PC-3 (cell line): ENCODE data around the gene COA1. TPM values are rescaled to one million over a fixed set of nuclear protein-coding genes. Genes with fewer than 3 reads are reported as not detected.

Experiments used
- ATAC-seq: fragments of 200-7000 bp; cut with Tn5 transposase; 2 replicates; pipeline ENCODE4 v1.9.1; 2020; ENCODE audit warnings: mild to moderate bottlenecking, moderate library complexity
- BruUV-seq: library from RNA; stranded (reverse); fragments of 400-500 nt; replicated peaks from 2 replicates; lab custom pipeline; 2021; lab: Mats Ljungman, UMichigan
- CTCF ChIA-PET: fragments of 300-600 bp; sonication (Branson Sonifier 250); formaldehyde crosslinking; loops from one replicate; lab custom pipeline; 2022; ENCODE audit warnings: antibody characterized with exemption; lab: Charles Lee
- POLR2A ChIA-PET: fragments of 300-600 bp; sonication (Branson Sonifier 250); formaldehyde crosslinking; loops from one replicate; lab custom pipeline; 2022; ENCODE audit warnings: antibody characterized with exemption; ENCODE audit not compliant: unreplicated experiment; lab: Charles Lee
- DNase-seq: peaks from one replicate; pipeline ENCODE4 v3.0.0-alpha.2; 2015
- H2AFZ ChIP-seq: fragments of 300-600 bp; sonication (generic); 2 replicates; pipeline ENCODE4 v1.6.0; 2016; ENCODE audit warnings: antibody characterized with exemption, low read length
- H3F3A ChIP-seq: fragments of 300-600 bp; sonication (generic); one replicate; pipeline ENCODE4 v1.6.0; 2017; ENCODE audit warnings: antibody characterized with exemption, low read length, control low read depth, mild to moderate bottlenecking; ENCODE audit not compliant: unreplicated experiment
- H3K27ac ChIP-seq: fragments of 300-600 bp; sonication (generic); 2 replicates; pipeline ENCODE4 v1.5.1; 2016; ENCODE audit warnings: mild to moderate bottlenecking, low read length
- H3K27me3 ChIP-seq: fragments of 300-600 bp; sonication (generic); 2 replicates; pipeline ENCODE4 v1.6.1; 2016; ENCODE audit warnings: low read length, mixed read lengths
- H3K36me3 ChIP-seq: fragments of 300-600 bp; sonication (generic); 2 replicates; pipeline ENCODE4 v1.6.1; 2016; ENCODE audit warnings: low read depth, mixed run types, low read length, mixed read lengths
- H3K4me1 ChIP-seq: fragments of 300-600 bp; sonication (generic); 2 replicates; pipeline ENCODE4 v1.5.1; 2016; ENCODE audit warnings: low read length; ENCODE audit not compliant: insufficient read depth
- H3K4me2 ChIP-seq: fragments of 300-600 bp; sonication (generic); 2 replicates; pipeline ENCODE4 v1.6.0; 2016; ENCODE audit warnings: low read length
- H3K4me3 ChIP-seq: fragments of 300-600 bp; sonication (generic); 2 replicates; pipeline ENCODE4 v1.5.1; 2016; ENCODE audit warnings: mild to moderate bottlenecking, low read length, mixed read lengths
- H3K79me2 ChIP-seq: fragments of 300-600 bp; sonication (generic); 2 replicates; pipeline ENCODE4 v1.6.1; 2017; ENCODE audit warnings: low read length, mixed read lengths
- H3K9ac ChIP-seq: fragments of 300-600 bp; sonication (generic); 2 replicates; pipeline ENCODE4 v1.6.0; 2016; ENCODE audit warnings: mild to moderate bottlenecking, low read length
- H3K9me2 ChIP-seq: fragments of 300-600 bp; sonication (generic); replicated peaks from 2 replicates; pipeline ENCODE4 v1.6.1; 2016; ENCODE audit warnings: mixed run types, low read length, mixed read lengths
- H3K9me3 ChIP-seq: fragments of 300-600 bp; sonication (generic); 2 replicates; pipeline ENCODE4 v1.6.1; 2016; ENCODE audit warnings: low read length, mixed read lengths
- H4K20me1 ChIP-seq: fragments of 300-600 bp; sonication (generic); 2 replicates; pipeline ENCODE4 v1.6.1; 2016; ENCODE audit warnings: low read length, mixed read lengths
- CTCF ChIP-seq: fragments of 300-600 bp; sonication (generic); conservative IDR thresholded peaks from 2 replicates; pipeline ENCODE4 v1.5.1; 2017; ENCODE audit warnings: antibody characterized with exemption, low read depth, mild to moderate bottlenecking, low read length
- EZH2 ChIP-seq: fragments of 300-600 bp; sonication (generic); IDR thresholded peaks from one replicate; pipeline ENCODE4 v1.6.1; 2017; ENCODE audit warnings: antibody characterized with exemption, mild to moderate bottlenecking, low read length; ENCODE audit not compliant: unreplicated experiment
- EZH2phosphoT487 ChIP-seq: fragments of 300-600 bp; sonication (generic); IDR thresholded peaks from 2 replicates; pipeline ENCODE4 v1.6.1; 2018; ENCODE audit warnings: mild to moderate bottlenecking, antibody characterized with exemption, low read length, borderline replicate concordance
- intact Hi-C: fragments of 100-400 bp; cut with micrococcal nuclease; formaldehyde crosslinking; loops from 2 replicates; pipeline ENCODE4 v1.9.0; 2023
- total RNA-seq: library from RNA; depleted of rRNA; stranded (reverse); fragments of >200 nt; gene quantifications from 2 replicates; pipeline ENCODE4 v1.2.3, GENCODE V29; 2014

COA1 gene
- total RNA-seq, 1 experiment from 2014 or later: 82.0 TPM

GRCh38 chr7:43767311-43767710 is 38.0 kb upstream of the COA1 start:
- Histone ChIP-seq H3K27me3 (no peaks in the 10 kb centered on the region), H3K27ac (no peak overlapping the region), H3K9me3 (no peaks in the 10 kb centered on the region), H3K79me2 (peaks cover 11% of the 10 kb centered on the region), H3K4me1 (peaks cover 33% of the 10 kb centered on the region), H3K9me2 (no peaks in the 10 kb centered on the region), H3K9ac (no peak overlapping the region), H2AFZ (no peak overlapping the region), H3F3A (no peaks in the 10 kb centered on the region), H4K20me1 (no peaks in the 10 kb centered on the region), H3K4me2 (no peak overlapping the region), H3K4me3 (no peak overlapping the region), H3K36me3 (0 out of 2 replicates have a peak, but pooled peaks cover 4% of the 10 kb centered on the region)
- TF ChIP-seq EZH2phosphoT487: no peak
- TF ChIP-seq EZH2: no peak
- TF ChIP-seq CTCF: no peak
- no TSS peak for BruUV-seq
- ATAC-seq: no peak
- ChIA-PET POLR2A (no interaction called here), CTCF (no interaction called here)
- DNase-seq: no peak
- intact Hi-C loops: no loop called here

- intact Hi-C loops: no loop called here
- TF ChIP-seq EZH2 (no peak), CTCF (no peak), EZH2phosphoT487 (no peak)
- H3K4me3 ChIP-seq: no peak overlapping the region
- H3K4me2 ChIP-seq: no peak overlapping the region
- H3K36me3 ChIP-seq: no peaks in the 10 kb centered on the region
- no peaks in the 10 kb centered on the region for H3K9me2 ChIP-seq
- POLR2A ChIA-PET: interaction anchor here (0.5 kb wide), 1 partner anchor 8 kb away, joined by 3 read pairs; the partner anchor contains the start of gene BLVRA
- no peaks in the 10 kb centered on the region for H3F3A ChIP-seq
- no peaks in the 10 kb centered on the region for H4K20me1 ChIP-seq
- no peak overlapping the region for H3K9ac ChIP-seq
- DNase-seq: no peak
- CTCF ChIA-PET: no interaction called here
- H3K27ac ChIP-seq: no peak overlapping the region
- BruUV-seq: no TSS peak
- H2AFZ ChIP-seq: no peak overlapping the region
- no peaks in the 10 kb centered on the region for H3K27me3 ChIP-seq
- peaks cover 41% of the 10 kb centered on the region for H3K4me1 ChIP-seq
- H3K9me3 ChIP-seq: no peaks in the 10 kb centered on the region
- H3K79me2 ChIP-seq: peaks cover 11% of the 10 kb centered on the region
- ATAC-seq: no peak
These were observed 37.2 kb upstream of the COA1 start for GRCh38 chr7:43766564-43766963.

GRCh38 chr7:43764807-43765491 is 35.6 kb upstream of the COA1 start:
- H3K9ac ChIP-seq: 0 out of 2 replicates have a peak overlapping the region, but pooled peaks have one; percentile 5
- CTCF ChIA-PET: interaction anchor here (0.6 to 0.7 kb wide), 4 partner anchors 22 to 325 kb away, joined by 3 to 5 read pairs (median 3); no protein-coding TSS in a partner anchor
- no peaks in the 10 kb centered on the region for H3K27me3 ChIP-seq
- H4K20me1 ChIP-seq: no peaks in the 10 kb centered on the region
- H3K9me3 ChIP-seq: no peaks in the 10 kb centered on the region
- peak overlapping the region; percentile 87 for H3K4me2 ChIP-seq
- TF ChIP-seq CTCF: no peak
- TF ChIP-seq EZH2phosphoT487: no peak
- TF ChIP-seq EZH2: no peak
- no peaks in the 10 kb centered on the region for H3K9me2 ChIP-seq
- H3K36me3 ChIP-seq: no peaks in the 10 kb centered on the region
- peak; percentile 89 for DNase-seq
- peak overlapping the region; percentile 45 for H3K4me3 ChIP-seq
- H3K27ac ChIP-seq: peak overlapping the region; percentile 55
- POLR2A ChIA-PET: interaction anchor here (0.5 to 0.9 kb wide), 4 partner anchors 42 to 766 kb away, joined by 3 to 16 read pairs (median 6); partner anchors contain the start of gene STK17A
- H3K4me1 ChIP-seq: peaks cover 47% of the 10 kb centered on the region
- BruUV-seq: no TSS peak
- no peak overlapping the region for H2AFZ ChIP-seq
- H3K79me2 ChIP-seq: peaks cover 16% of the 10 kb centered on the region
- intact Hi-C loops: loop anchor here (2.0 kb wide), 1 partner anchor 36 kb away; the partner anchor contains the start of gene COA1
- H3F3A ChIP-seq: no peaks in the 10 kb centered on the region
- peak; percentile 78 for ATAC-seq
